H1 (cell line): ENCODE data around the gene CACNA2D1. TPM values are rescaled to one million over a fixed set of nuclear protein-coding genes. Genes with fewer than 3 reads are reported as not detected.

ENCODE experiments used
- CTCF ChIA-PET: fragments of 300-600 bp; sonication (Branson Sonifier 250); formaldehyde crosslinking; loops from one replicate; lab custom pipeline; 2021; ENCODE audit not compliant: partially characterized antibody; lab: Charles Lee
- POLR2A ChIA-PET: fragments of 300-600 bp; sonication (Branson Sonifier 250); formaldehyde crosslinking; loops from one replicate; lab custom pipeline; 2021; ENCODE audit warnings: inconsistent platforms; ENCODE audit not compliant: partially characterized antibody; lab: Charles Lee
- DNase-seq, 2 experiments: peaks; one replicate each; pipeline versions ENCODE4 v3.0.0 to v3.0.0-alpha.2; 2010 to 2022; ENCODE audit warnings: low spot score in 2 of 2, low read depth in 1 of 2, mixed read lengths in 1 of 2
- FAIRE-seq: peaks from 2 replicates; lab custom pipeline; 2011; peaks lifted over from hg19 to GRCh38; lab: Jason Lieb, UNC
- H2AFZ ChIP-seq: 2 replicates; pipeline ENCODE4 v1.8.1; 2012; ENCODE audit warnings: low read length, inconsistent platforms
- H2AK5ac ChIP-seq: 2 replicates; pipeline ENCODE4 v1.6.1; 2013; ENCODE audit warnings: low read depth, low read length
- H2BK120ac ChIP-seq: replicated peaks from 2 replicates; pipeline ENCODE3; 2013; ENCODE audit warnings: low read depth, low read length, inconsistent platforms
- H2BK12ac ChIP-seq: 2 replicates; pipeline ENCODE4 v1.6.1; 2013; ENCODE audit warnings: low read depth, low read length
- H2BK15ac ChIP-seq: 2 replicates; pipeline ENCODE4 v1.6.1; 2013; ENCODE audit warnings: low read length
- H2BK20ac ChIP-seq: 2 replicates; pipeline ENCODE4 v1.6.1; 2013; ENCODE audit warnings: low read length
- H2BK5ac ChIP-seq: 2 replicates; pipeline ENCODE4 v1.6.1; 2013; ENCODE audit warnings: low read depth, low read length
- H3K14ac ChIP-seq: 2 replicates; pipeline ENCODE4 v1.6.1; 2013; ENCODE audit warnings: inconsistent platforms; ENCODE audit not compliant: insufficient read length
- H3K18ac ChIP-seq: 2 replicates; pipeline ENCODE4 v1.6.1; 2013; ENCODE audit warnings: low read length; ENCODE audit errors: extremely low read depth
- H3K23ac ChIP-seq: 2 replicates; pipeline ENCODE4 v1.6.1; 2013; ENCODE audit warnings: inconsistent platforms; ENCODE audit not compliant: insufficient read length
- H3K23me2 ChIP-seq: 2 replicates; pipeline ENCODE4 v1.6.1; 2013; ENCODE audit warnings: low read depth, low read length
- H3K27ac ChIP-seq: 2 replicates; pipeline ENCODE4 v1.6.1; 2011; ENCODE audit warnings: low read depth, low read length, inconsistent platforms
- H3K27me3 ChIP-seq, 4 experiments: replicated peaks in 1 of 4; 1 replicate in 1 of 4; 2 replicates in 3 of 4; pipeline versions ENCODE4 v1.6.1 to v1.8.1; 2011 to 2013; ENCODE audit warnings: low read length in 3 of 4, mild to moderate bottlenecking in 3 of 4, inconsistent platforms in 2 of 4, mixed read lengths in 2 of 4, moderate library complexity in 1 of 4; ENCODE audit not compliant: control insufficient read depth in 3 of 4, insufficient read depth in 3 of 4; ENCODE audit errors: extremely low read depth in 1 of 4
- H3K36me3 ChIP-seq, 4 experiments: 2 replicates each; pipeline versions ENCODE4 v1.6.1 to v1.8.1; 2011 to 2013; ENCODE audit warnings: mild to moderate bottlenecking in 4 of 4, low read length in 3 of 4, moderate library complexity in 2 of 4, control low read depth in 1 of 4, inconsistent platforms in 1 of 4; ENCODE audit not compliant: insufficient read depth in 4 of 4, control insufficient read depth in 2 of 4
- H3K4ac ChIP-seq: replicated peaks from 2 replicates; pipeline ENCODE3; 2013; ENCODE audit warnings: low read length, low read depth, mixed read lengths, inconsistent platforms; ENCODE audit not compliant: insufficient read length
- H3K4me1 ChIP-seq, 4 experiments: replicated peaks in 1 of 4; 1 replicate in 1 of 4; 2 replicates in 3 of 4; pipeline versions ENCODE4 v1.6.1 to v1.8.1; 2011 to 2013; ENCODE audit warnings: low read length in 3 of 4, inconsistent platforms in 2 of 4, mixed read lengths in 1 of 4; ENCODE audit not compliant: insufficient read depth in 4 of 4, control insufficient read depth in 3 of 4
- H3K4me2 ChIP-seq, 2 experiments: 2 replicates each; pipeline versions ENCODE4 v1.6.1 to v1.8.1; 2011 to 2013; ENCODE audit warnings: low read depth in 2 of 2, low read length in 2 of 2, control low read depth in 1 of 2, inconsistent platforms in 1 of 2, mild to moderate bottlenecking in 1 of 2; ENCODE audit not compliant: insufficient read depth in 1 of 2
- H3K4me3 ChIP-seq, 4 experiments: fragments of 200-600, 300-600 bp in 1 of 4; sonication (generic), shearing (Covaris generic), sonication (Bioruptor Twin) in 1 of 4; 2 replicates each; pipeline versions ENCODE4 v1.5.1 to v1.8.1; 2011 to 2016; ENCODE audit warnings: low read length in 4 of 4, low read depth in 3 of 4, control low read depth in 2 of 4, inconsistent platforms in 2 of 4, mild to moderate bottlenecking in 2 of 4, mixed read lengths in 1 of 4, moderate library complexity in 1 of 4; ENCODE audit not compliant: insufficient read depth in 2 of 4; ENCODE audit errors: extremely low read depth in 1 of 4
- H3K56ac ChIP-seq: replicated peaks from 2 replicates; pipeline ENCODE3; 2013; ENCODE audit warnings: low read depth, mild to moderate bottlenecking, mixed read lengths, low read length, inconsistent platforms; ENCODE audit not compliant: insufficient read length
- H3K79me1 ChIP-seq: 2 replicates; pipeline ENCODE4 v1.6.1; 2013; ENCODE audit warnings: low read depth, low read length, control low read depth
- H3K79me2 ChIP-seq, 2 experiments: 2 replicates each; pipeline versions ENCODE4 v1.6.1 to v1.8.1; 2012 to 2013; ENCODE audit warnings: low read length in 2 of 2, mild to moderate bottlenecking in 2 of 2, inconsistent platforms in 1 of 2; ENCODE audit not compliant: insufficient read depth in 2 of 2, control insufficient read depth in 1 of 2
- H3K9ac ChIP-seq, 4 experiments: replicated peaks in 1 of 4; 1 replicate in 1 of 4; 2 replicates in 3 of 4; pipeline versions ENCODE4 v1.6.1 to v1.8.1; 2011 to 2013; ENCODE audit warnings: low read depth in 3 of 4, low read length in 3 of 4, control low read depth in 2 of 4, mild to moderate bottlenecking in 2 of 4, moderate library complexity in 2 of 4, inconsistent platforms in 1 of 4; ENCODE audit errors: extremely low read depth in 1 of 4
- H3K9me3 ChIP-seq, 2 experiments: 2 replicates each; pipeline versions ENCODE4 v1.6.1 to v1.8.1; 2012 to 2013; ENCODE audit warnings: mild to moderate bottlenecking in 2 of 2, moderate library complexity in 2 of 2, control low read depth in 1 of 2, inconsistent platforms in 1 of 2, low read depth in 1 of 2, low read length in 1 of 2, mixed read lengths in 1 of 2; ENCODE audit not compliant: insufficient read depth in 2 of 2
- H4K20me1 ChIP-seq, 2 experiments: replicated peaks in 1 of 2; 2 replicates each; pipeline versions ENCODE3 to v1.8.1; 2011 to 2013; ENCODE audit warnings: inconsistent platforms in 2 of 2, low read length in 2 of 2, mild to moderate bottlenecking in 1 of 2; ENCODE audit not compliant: insufficient read depth in 2 of 2, control insufficient read depth in 1 of 2
- H4K5ac ChIP-seq: 2 replicates; pipeline ENCODE4 v1.6.1; 2013; ENCODE audit warnings: low read length, low read depth, mixed read lengths, inconsistent platforms; ENCODE audit not compliant: insufficient read length
- H4K8ac ChIP-seq: 2 replicates; pipeline ENCODE4 v1.8.0; 2013; ENCODE audit warnings: mild to moderate bottlenecking, moderate library complexity, low read length, inconsistent platforms; ENCODE audit not compliant: insufficient read depth; ENCODE audit errors: extremely low read depth
- H4K91ac ChIP-seq: replicated peaks from 2 replicates; pipeline ENCODE3; 2013; ENCODE audit warnings: low read length, mixed read lengths, inconsistent platforms; ENCODE audit not compliant: insufficient read length
- CREB1 ChIP-seq: IDR thresholded peaks from 2 replicates; pipeline ENCODE4 v1.6.1; 2012; ENCODE audit warnings: inconsistent platforms
- CTBP2 ChIP-seq: IDR thresholded peaks from 2 replicates; pipeline ENCODE4 v1.7.0; 2011; ENCODE audit warnings: borderline replicate concordance, mild to moderate bottlenecking, moderate library complexity, mixed read lengths, low read length; ENCODE audit not compliant: insufficient read depth, insufficient read length
- GABPA ChIP-seq: IDR thresholded peaks from 2 replicates; pipeline ENCODE4 v1.6.1; 2011; ENCODE audit warnings: mild to moderate bottlenecking, low read length, moderate library complexity, borderline replicate concordance; ENCODE audit not compliant: insufficient read depth
- JUND ChIP-seq: IDR thresholded peaks from 2 replicates; pipeline ENCODE4 v1.6.1; 2011; ENCODE audit warnings: mild to moderate bottlenecking, improper control_type of control experiment, low read length
- KDM4A ChIP-seq: IDR thresholded peaks from one replicate; pipeline ENCODE4 v1.7.1; 2012; ENCODE audit warnings: low read depth, mild to moderate bottlenecking, moderate library complexity, low read length, inconsistent platforms; ENCODE audit not compliant: severe bottlenecking
- POLR2A ChIP-seq, 2 experiments: IDR thresholded peaks; 1 replicate in 1 of 2; 2 replicates in 1 of 2; pipeline ENCODE4 v1.6.1; 2011; ENCODE audit warnings: low read depth in 2 of 2, low read length in 2 of 2, mild to moderate bottlenecking in 2 of 2; ENCODE audit errors: control extremely low read depth in 1 of 2
- RNF2 ChIP-seq: fragments of 200-900, 300-1000 bp; sonication (generic); IDR thresholded peaks from 2 replicates; pipeline ENCODE4 v1.7.1; 2016; ENCODE audit warnings: borderline replicate concordance, low read depth, mild to moderate bottlenecking, antibody characterized with exemption, low read length; ENCODE audit not compliant: poor library complexity, severe bottlenecking; ENCODE audit errors: missing control alignments
- SIRT6 ChIP-seq: IDR thresholded peaks from one replicate; pipeline ENCODE4 v1.7.1; 2012; ENCODE audit warnings: low read length, inconsistent platforms
- WGBS, 2 experiments: shearing (Covaris generic) in 1 of 2; methylation state at CpG; one replicate each; pipeline versions ENCODE4 v1.1.6 to v1.1.7; 2013 to 2015; ENCODE audit warnings: low lambda C conversion rate in 2 of 2, mixed read lengths in 2 of 2, inconsistent platforms in 1 of 2, low coverage in 1 of 2, missing lambda C conversion rate in 1 of 2; ENCODE audit not compliant: insufficient replicate concordance in 2 of 2, insufficient coverage in 1 of 2, insufficient read length in 1 of 2; ENCODE audit errors: extremely low coverage in 1 of 2, missing lambda C conversion rate in 1 of 2; 5-methylcytosine and 5-hydroxymethylcytosine counted together
- polyA plus RNA-seq, 7 experiments: library from polyadenylated mRNA; depleted of rRNA in 3 of 7; stranded (reverse) in 5 of 7; unstranded in 2 of 7; fragments of >200 nt in 5 of 7; fragments of 200-250 nt in 2 of 7; gene quantifications; 1 replicate in 5 of 7; 2 replicates in 1 of 7; 4 replicates in 1 of 7; pipeline versions ENCODE4 v1.2.1 to v1.2.3, GENCODE V29; 2011 to 2013; ENCODE audit warnings: missing spikeins in 2 of 7, mixed read lengths in 2 of 7
- total RNA-seq: library from RNA; stranded (reverse); fragmentation: NEBNext Ultra II Directional; extraction: Animal tissue kit (Norgen Biotek cat#: 25700); gene quantifications from 2 replicates; pipeline ENCODE4 v1.2.1, GENCODE V29; 2021
- TF ChIP-seq, protein P1 (sequence below): IDR thresholded peaks from 2 replicates; pipeline ENCODE4 v1.6.1; 2011; ENCODE audit warnings: low read depth, mild to moderate bottlenecking, low read length; ENCODE audit not compliant: insufficient read depth

CACNA2D1 gene
- total and polyA plus RNA-seq, 2 of the 8 experiments (the other 6 are each of a cell fraction or from before 2014, with no cell fraction given): 4.3 to 27.3 TPM

GRCh38 chr7:82339958-82340357 lies 103.6 kb downstream of the CACNA2D1 start:
- peaks cover 0 to 6% (median 0%) of the 10 kb centered on the region in 4 experiments; a peak in 1 of 7 replicates for H3K4me1 ChIP-seq
- H3K79me1 ChIP-seq: no peaks in the 10 kb centered on the region
- no peak overlapping the region for H2AK5ac ChIP-seq
- H3K9ac ChIP-seq: no peak overlapping the region
- no peak overlapping the region for H4K5ac ChIP-seq
- H2AFZ ChIP-seq: no peak overlapping the region
- H3K79me2 ChIP-seq: no peaks in the 10 kb centered on the region
- H2BK120ac ChIP-seq: no peak overlapping the region
- H3K56ac ChIP-seq: no peak overlapping the region
- no peak overlapping the region for H3K27ac ChIP-seq
- H2BK5ac ChIP-seq: no peak overlapping the region
- DNase-seq: no peak
- POLR2A ChIA-PET: no interaction called here
- 92% methylated on average over 1 of the region's 1 CpG; no CpG with 5 or more reads in 1 of the 2 experiments for WGBS, 2 experiments
- H2BK15ac ChIP-seq: no peak overlapping the region
- FAIRE-seq: no peak
- no peak overlapping the region for H3K4me3 ChIP-seq
- no peak overlapping the region for H3K4ac ChIP-seq
- H4K8ac ChIP-seq: no peak overlapping the region
- no peaks in the 10 kb centered on the region; a peak in 1 of 8 replicates for H3K36me3 ChIP-seq
- no peaks in the 10 kb centered on the region for H3K27me3 ChIP-seq
- H3K18ac ChIP-seq: no peak overlapping the region
- H3K14ac ChIP-seq: no peak overlapping the region
- no peaks in the 10 kb centered on the region for H3K23me2 ChIP-seq
- no peak overlapping the region for H2BK20ac ChIP-seq
- H4K20me1 ChIP-seq: no peaks in the 10 kb centered on the region
- no peaks in the 10 kb centered on the region for H3K9me3 ChIP-seq
- H3K4me2 ChIP-seq: no peak overlapping the region
- CTCF ChIA-PET: interaction anchor here (1.6 kb wide), 1 partner anchor 19 kb away, joined by 4 read pairs; no protein-coding TSS in a partner anchor
- no peak overlapping the region for H4K91ac ChIP-seq
- no peak overlapping the region for H3K23ac ChIP-seq
- H2BK12ac ChIP-seq: no peak overlapping the region
- no peak for TF ChIP-seq SIRT6
- TF ChIP-seq, protein P1, sequence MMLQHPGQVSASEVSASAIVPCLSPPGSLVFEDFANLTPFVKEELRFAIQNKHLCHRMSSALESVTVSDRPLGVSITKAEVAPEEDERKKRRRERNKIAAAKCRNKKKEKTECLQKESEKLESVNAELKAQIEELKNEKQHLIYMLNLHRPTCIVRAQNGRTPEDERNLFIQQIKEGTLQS: no peak
- no peak for TF ChIP-seq JUND
- TF ChIP-seq RNF2: no peak
- no peak for TF ChIP-seq KDM4A
- no peak for TF ChIP-seq POLR2A (IDR thresholded peaks at IDR 0.05; ENCODE audit: control extremely low read depth in 1 of 2, low read depth in 2 of 2, low read length in 2 of 2)
- no peak for TF ChIP-seq CREB1
- TF ChIP-seq GABPA: no peak
- TF ChIP-seq CTBP2: no peak
